CD8-positive, alpha-beta memory T cell (primary cell): Measurements from ENCODE around the gene C20orf173. TPM values are rescaled to one million over a fixed set of nuclear protein-coding genes. Genes with fewer than 3 reads are reported as not detected.

ENCODE experiments used
- CTCF ChIA-PET: fragments of 350-600 bp; sonication (Branson Sonifier 250); formaldehyde crosslinking; loops from one replicate; lab custom pipeline; 2021; ENCODE audit warnings: antibody characterized with exemption; lab: Charles Lee
- POLR2A ChIA-PET: fragments of 350-600 bp; sonication (Branson Sonifier 250); formaldehyde crosslinking; loops from one replicate; lab custom pipeline; 2021; ENCODE audit warnings: antibody characterized with exemption; lab: Charles Lee
- DNase-seq, 5 donors: peaks; one replicate each; pipeline versions ENCODE4 v3.0.0 to v3.0.0-alpha.2; 2020 to 2022; ENCODE audit warnings: mixed read lengths in 1 of 5
- H3K27ac ChIP-seq: one replicate; pipeline ENCODE4 v1.7.0; 2013; ENCODE audit warnings: low read depth, mild to moderate bottlenecking, low read length, moderate library complexity
- H3K27me3 ChIP-seq: 2 replicates; pipeline ENCODE4 v1.7.0; 2013; ENCODE audit warnings: low read length, mild to moderate bottlenecking; ENCODE audit not compliant: insufficient read depth, poor library complexity, severe bottlenecking
- H3K36me3 ChIP-seq: 2 replicates; pipeline ENCODE4 v1.7.0; 2013; ENCODE audit warnings: mild to moderate bottlenecking, low read length, moderate library complexity; ENCODE audit not compliant: insufficient read depth
- H3K4me1 ChIP-seq: 2 replicates; pipeline ENCODE4 v1.7.0; 2013; ENCODE audit warnings: mild to moderate bottlenecking, low read length, moderate library complexity; ENCODE audit not compliant: insufficient read depth
- H3K4me3 ChIP-seq: 2 replicates; pipeline ENCODE4 v1.7.0; 2013; ENCODE audit warnings: mild to moderate bottlenecking, low read length
- H3K9me3 ChIP-seq: 2 replicates; pipeline ENCODE4 v1.7.0; 2013; ENCODE audit warnings: mild to moderate bottlenecking, low read length
- H3K27ac Mint-ChIP-seq, 8 donors: one replicate each; pipeline ENCODE4 v1.8.0; 2020 to 2021; ENCODE audit warnings: mixed read lengths in 8 of 8, mild to moderate bottlenecking in 6 of 8, inconsistent platforms in 3 of 8, moderate library complexity in 3 of 8
- H3K27me3 Mint-ChIP-seq, 2 donors: one replicate each; pipeline ENCODE4 v1.8.0; 2020 to 2021; ENCODE audit warnings: mixed read lengths in 2 of 2, mild to moderate bottlenecking in 1 of 2, moderate library complexity in 1 of 2
- H3K36me3 Mint-ChIP-seq, 3 donors: one replicate each; pipeline ENCODE4 v1.8.0; 2020 to 2021; ENCODE audit warnings: mixed read lengths in 3 of 3, inconsistent platforms in 1 of 3, mild to moderate bottlenecking in 1 of 3
- H3K4me1 Mint-ChIP-seq, 3 donors: one replicate each; pipeline ENCODE4 v1.8.0; 2020 to 2021; ENCODE audit warnings: mixed read lengths in 3 of 3, inconsistent platforms in 1 of 3, mild to moderate bottlenecking in 1 of 3
- H3K4me3 Mint-ChIP-seq, 7 donors: one replicate each; pipeline ENCODE4 v1.8.0; 2020 to 2021; ENCODE audit warnings: mixed read lengths in 7 of 7, mild to moderate bottlenecking in 6 of 7, moderate library complexity in 4 of 7, inconsistent platforms in 2 of 7
- H3K9me3 Mint-ChIP-seq, 5 donors: one replicate each; pipeline ENCODE4 v1.8.0; 2020 to 2022; ENCODE audit warnings: mixed read lengths in 5 of 5, mild to moderate bottlenecking in 3 of 5, moderate library complexity in 2 of 5, inconsistent platforms in 1 of 5
- polyA plus RNA-seq: library from polyadenylated mRNA; unstranded; fragments of 300-500 nt; fragmentation: Illumina TruSeq; gene quantifications from one replicate; pipeline ENCODE4 v1.2.3, GENCODE V29; 2021
- total RNA-seq, 2 experiments: library from RNA; stranded (reverse); gene quantifications; one replicate each; pipeline ENCODE4 v1.2.3, GENCODE V29; 2021

C20orf173 gene
- total and polyA plus RNA-seq, 3 experiments from 2014 or later: not detected

DNA sequence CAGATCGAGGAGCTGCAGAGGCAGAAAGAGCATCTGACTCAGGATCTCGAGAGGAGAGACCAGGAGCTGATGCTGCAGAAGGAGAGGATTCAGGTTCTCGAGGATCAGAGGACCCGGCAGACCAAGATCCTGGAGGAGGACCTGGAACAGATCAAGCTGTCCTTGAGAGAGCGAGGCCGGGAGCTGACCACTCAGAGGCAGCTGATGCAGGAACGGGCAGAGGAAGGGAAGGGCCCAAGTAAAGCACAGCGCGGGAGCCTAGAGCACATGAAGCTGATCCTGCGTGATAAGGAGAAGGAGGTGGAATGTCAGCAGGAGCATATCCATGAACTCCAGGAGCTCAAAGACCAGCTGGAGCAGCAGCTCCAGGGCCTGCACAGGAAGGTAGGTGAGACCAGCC, 26.2 kb downstream of the C20orf173 start:
- no peak for DNase-seq
- peaks cover 78% of the 10 kb centered on the region for H3K36me3 ChIP-seq
- H3K4me1 ChIP-seq: peaks cover 7% of the 10 kb centered on the region
- no peaks in the 10 kb centered on the region for H3K9me3 Mint-ChIP-seq
- no peaks in the 10 kb centered on the region for H3K27me3 Mint-ChIP-seq
- no peak overlapping the region for H3K4me3 Mint-ChIP-seq
- ChIA-PET CTCF (interaction anchor here (1.7 kb wide), 1 partner anchor 13 kb away, joined by 9 read pairs; no protein-coding TSS in a partner anchor), POLR2A (interaction anchor here (1.4 kb wide), 1 partner anchor 13 kb away, joined by 5 read pairs; no protein-coding TSS in a partner anchor)
- H3K27me3 ChIP-seq: no peaks in the 10 kb centered on the region
- H3K27ac ChIP-seq: no peak overlapping the region
- H3K4me1 Mint-ChIP-seq: peaks cover 35 to 46% (median 37%) of the 10 kb centered on the region in 3 donors
- no peaks in the 10 kb centered on the region for H3K9me3 ChIP-seq
- peaks cover 15 to 96% (median 36%) of the 10 kb centered on the region in 3 donors for H3K36me3 Mint-ChIP-seq
- H3K27ac Mint-ChIP-seq: peak overlapping the region in 4 of 8 donors; percentile 57 to 72 (median 66)
- no peak overlapping the region for H3K4me3 ChIP-seq

DNA sequence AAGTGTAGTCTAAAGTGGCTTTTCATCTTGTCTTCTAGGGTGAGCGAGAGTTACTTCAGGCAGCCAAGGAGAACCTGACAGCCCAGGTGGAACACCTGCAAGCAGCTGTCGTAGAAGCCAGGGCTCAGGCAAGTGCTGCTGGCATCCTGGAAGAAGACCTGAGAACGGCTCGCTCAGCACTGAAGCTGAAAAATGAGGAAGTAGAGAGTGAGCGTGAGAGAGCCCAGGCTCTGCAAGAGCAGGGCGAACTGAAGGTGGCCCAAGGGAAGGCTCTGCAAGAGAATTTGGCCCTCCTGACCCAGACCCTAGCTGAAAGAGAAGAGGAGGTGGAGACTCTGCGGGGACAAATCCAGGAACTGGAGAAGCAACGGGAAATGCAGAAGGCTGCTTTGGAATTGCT, 27.1 kb downstream of the C20orf173 start:
- no peaks in the 10 kb centered on the region for H3K9me3 ChIP-seq
- peaks cover 79% of the 10 kb centered on the region for H3K36me3 ChIP-seq
- Mint-ChIP-seq H3K27me3 (no peaks in the 10 kb centered on the region), H3K27ac (peak overlapping the region in 5 of 8 donors; percentile 51 to 92 (median 68)), H3K4me3 (no peak overlapping the region), H3K9me3 (no peaks in the 10 kb centered on the region), H3K36me3 (peaks cover 15 to 96% (median 43%) of the 10 kb centered on the region in 3 donors), H3K4me1 (peaks cover 35 to 46% (median 37%) of the 10 kb centered on the region in 3 donors)
- H3K27ac ChIP-seq: no peak overlapping the region
- ChIA-PET CTCF (interaction anchor here (1.5 to 1.7 kb wide), 2 partner anchors 10 to 12 kb away, joined by 3 to 9 read pairs; no protein-coding TSS in a partner anchor), POLR2A (no interaction called here)
- peaks cover 7% of the 10 kb centered on the region for H3K4me1 ChIP-seq
- no peaks in the 10 kb centered on the region for H3K27me3 ChIP-seq
- no peak for DNase-seq
- no peak overlapping the region for H3K4me3 ChIP-seq

- ChIA-PET POLR2A (no interaction called here), CTCF (no interaction called here)
- H3K27ac ChIP-seq: no peak overlapping the region
- Mint-ChIP-seq H3K4me3 (no peak overlapping the region), H3K36me3 (peaks cover 21 to 98% (median 44%) of the 10 kb centered on the region in 3 donors), H3K27me3 (no peaks in the 10 kb centered on the region), H3K9me3 (no peaks in the 10 kb centered on the region), H3K27ac (peak overlapping the region in 5 of 8 donors; percentile 0 to 78 (median 21)), H3K4me1 (peaks cover 26 to 31% (median 26%) of the 10 kb centered on the region in 3 donors)
- DNase-seq: no peak
- no peaks in the 10 kb centered on the region for H3K27me3 ChIP-seq
- H3K36me3 ChIP-seq: peaks cover 88% of the 10 kb centered on the region
- no peaks in the 10 kb centered on the region for H3K9me3 ChIP-seq
- H3K4me3 ChIP-seq: no peak overlapping the region
- H3K4me1 ChIP-seq: peaks cover 5% of the 10 kb centered on the region
These were observed 30.2 kb downstream of the C20orf173 start for GRCh38 chr20:35499271-35499670.

GRCh38 chr20:35497780-35498189, 31.7 kb downstream of the C20orf173 start:
- Histone ChIP-seq H3K27ac (no peak overlapping the region), H3K27me3 (no peaks in the 10 kb centered on the region), H3K9me3 (no peaks in the 10 kb centered on the region), H3K36me3 (peaks cover 83% of the 10 kb centered on the region), H3K4me3 (no peak overlapping the region), H3K4me1 (peaks cover 12% of the 10 kb centered on the region)
- POLR2A ChIA-PET: no interaction called here
- peaks cover 15 to 98% (median 41%) of the 10 kb centered on the region in 3 donors for H3K36me3 Mint-ChIP-seq
- H3K27ac Mint-ChIP-seq: peak overlapping the region in 2 of 8 donors; percentile 26 to 61
- H3K4me1 Mint-ChIP-seq: peaks cover 25 to 29% (median 28%) of the 10 kb centered on the region in 3 donors
- no peak for DNase-seq
- peak overlapping the region in 1 of 7 donors; percentile 75 for H3K4me3 Mint-ChIP-seq
- no peaks in the 10 kb centered on the region for H3K27me3 Mint-ChIP-seq
- no peaks in the 10 kb centered on the region for H3K9me3 Mint-ChIP-seq
- CTCF ChIA-PET: interaction anchor here (1.2 kb wide), 1 partner anchor 457 kb away, joined by 3 read pairs; the partner anchor contains the start of gene SCAND1

- Mint-ChIP-seq H3K9me3 (no peaks in the 10 kb centered on the region), H3K4me3 (no peak overlapping the region), H3K4me1 (peaks cover 27 to 30% (median 29%) of the 10 kb centered on the region in 3 donors), H3K27me3 (no peaks in the 10 kb centered on the region), H3K36me3 (peaks cover 11 to 95% (median 37%) of the 10 kb centered on the region in 3 donors), H3K27ac (peak overlapping the region in 2 of 8 donors; percentile 61 to 74)
- H3K36me3 ChIP-seq: peaks cover 79% of the 10 kb centered on the region
- ChIA-PET CTCF (interaction anchor here (1.2 kb wide), 1 partner anchor 457 kb away, joined by 3 read pairs; the partner anchor contains the start of gene SCAND1), POLR2A (no interaction called here)
- H3K27ac ChIP-seq: no peak overlapping the region
- H3K4me1 ChIP-seq: peaks cover 16% of the 10 kb centered on the region
- DNase-seq: no peak
- no peaks in the 10 kb centered on the region for H3K9me3 ChIP-seq
- no peaks in the 10 kb centered on the region for H3K27me3 ChIP-seq
- no peak overlapping the region for H3K4me3 ChIP-seq
These were observed 32.1 kb downstream of the C20orf173 start for GRCh38 chr20:35497320-35497719.

GRCh38 chr20:35496481-35496880, 33.0 kb downstream of the C20orf173 start:
- Histone ChIP-seq H3K9me3 (no peaks in the 10 kb centered on the region), H3K27ac (no peak overlapping the region), H3K4me3 (no peak overlapping the region), H3K36me3 (peaks cover 70% of the 10 kb centered on the region), H3K27me3 (no peaks in the 10 kb centered on the region), H3K4me1 (peaks cover 24% of the 10 kb centered on the region)
- Mint-ChIP-seq H3K27ac (no peak overlapping the region), H3K4me3 (no peak overlapping the region), H3K27me3 (no peaks in the 10 kb centered on the region), H3K36me3 (peaks cover 7 to 92% (median 35%) of the 10 kb centered on the region in 3 donors), H3K9me3 (no peaks in the 10 kb centered on the region), H3K4me1 (peaks cover 34% of the 10 kb centered on the region in 3 donors)
- ChIA-PET CTCF (no interaction called here), POLR2A (no interaction called here)
- DNase-seq: no peak

DNA sequence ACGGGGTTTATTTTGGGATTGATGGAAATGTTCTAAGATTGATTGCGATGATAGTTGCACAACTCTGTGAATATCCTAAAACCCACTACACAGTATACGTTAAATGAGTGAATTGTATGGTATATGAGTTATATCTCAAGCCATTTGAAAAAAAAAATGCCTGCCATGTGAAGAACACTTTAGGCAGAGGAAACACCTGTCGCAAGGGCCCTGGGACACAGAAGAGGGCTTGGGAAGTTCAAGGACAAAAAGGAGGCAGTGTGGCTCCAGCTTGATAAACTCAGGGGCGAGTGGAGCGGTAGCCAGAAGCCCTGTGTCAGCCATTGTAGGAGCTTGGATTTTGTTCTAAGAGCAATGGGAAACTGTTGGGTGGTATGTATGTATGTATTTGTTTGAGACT, 37.1 kb downstream of the C20orf173 start:
- Mint-ChIP-seq H3K4me1 (peaks cover 58 to 71% (median 59%) of the 10 kb centered on the region in 3 donors), H3K36me3 (peaks cover 7 to 80% (median 23%) of the 10 kb centered on the region in 3 donors), H3K27me3 (no peaks in the 10 kb centered on the region), H3K27ac (peak overlapping the region; percentile 25 to 99 (median 96)), H3K4me3 (peak overlapping the region; percentile 96 to 99 (median 99)), H3K9me3 (no peaks in the 10 kb centered on the region)
- no peak for DNase-seq
- Histone ChIP-seq H3K27me3 (no peaks in the 10 kb centered on the region), H3K9me3 (no peaks in the 10 kb centered on the region), H3K27ac (no peak overlapping the region), H3K4me1 (peaks cover 49% of the 10 kb centered on the region), H3K4me3 (peak overlapping the region; percentile 99), H3K36me3 (peaks cover 36% of the 10 kb centered on the region)
- CTCF ChIA-PET: no interaction called here
- POLR2A ChIA-PET: no interaction called here

DNA sequence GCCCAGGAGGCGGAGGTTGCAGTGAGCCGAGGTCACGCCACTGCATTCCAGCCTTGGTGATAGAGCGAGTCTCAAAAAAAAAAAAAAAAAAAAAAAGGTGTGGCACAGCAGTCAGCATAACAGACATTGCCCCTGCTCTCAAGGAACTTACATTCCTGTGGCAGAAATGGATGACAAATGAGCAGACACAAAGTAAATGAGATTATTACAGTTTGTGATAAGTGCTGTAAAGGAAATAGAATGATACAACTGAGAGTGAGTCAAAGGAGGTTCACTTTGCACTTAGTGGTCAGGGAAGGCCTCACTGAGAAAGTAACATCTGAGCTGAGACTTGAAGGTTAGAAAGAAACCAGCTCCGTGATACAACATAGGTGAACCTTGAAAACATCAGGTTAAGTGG, 37.6 kb downstream of the C20orf173 start:
- H3K9me3 ChIP-seq: no peaks in the 10 kb centered on the region
- H3K27me3 ChIP-seq: no peaks in the 10 kb centered on the region
- H3K4me3 Mint-ChIP-seq: peak overlapping the region; percentile 96 to 99 (median 99)
- peak overlapping the region; percentile 99 for H3K4me3 ChIP-seq
- peaks cover 7 to 76% (median 21%) of the 10 kb centered on the region in 3 donors for H3K36me3 Mint-ChIP-seq
- H3K4me1 Mint-ChIP-seq: peaks cover 59 to 75% (median 63%) of the 10 kb centered on the region in 3 donors
- no peak for DNase-seq
- H3K9me3 Mint-ChIP-seq: no peaks in the 10 kb centered on the region
- H3K36me3 ChIP-seq: peaks cover 31% of the 10 kb centered on the region
- H3K4me1 ChIP-seq: peaks cover 49% of the 10 kb centered on the region
- peak overlapping the region; percentile 43 to 99 (median 98) for H3K27ac Mint-ChIP-seq
- peak overlapping the region; percentile 33 for H3K27ac ChIP-seq
- ChIA-PET CTCF (interaction anchor here (1.1 to 2.8 kb wide), 4 partner anchors 12 to 462 kb away, joined by 4 to 10 read pairs (median 8); partner anchors contain the start of gene SCAND1), POLR2A (interaction anchor here (1.9 kb wide), 1 partner anchor 37 kb away, joined by 12 read pairs; the partner anchor contains the start of gene CEP250)
- no peaks in the 10 kb centered on the region for H3K27me3 Mint-ChIP-seq
